Inflammatory macrophage (primary cell): ENCODE data around the gene ARHGAP12.

Source experiments
- DNase-seq, 2 donors: peaks; one replicate each; pipeline ENCODE4 v3.0.0-alpha.2; 2020 to 2022

Gene ARHGAP12

GRCh38 chr10:31947144-31947926 lies 18.7 kb upstream of the ARHGAP12 start:
- peak; percentile 31 to 37 for DNase-seq

GRCh38 chr10:31945392-31945791 lies 16.8 kb upstream of the ARHGAP12 start:
- no peak for DNase-seq

GRCh38 chr10:31944071-31944433 lies 15.4 kb upstream of the ARHGAP12 start:
- no peak for DNase-seq

GRCh38 chr10:31942892-31943291 lies 14.3 kb upstream of the ARHGAP12 start:
- DNase-seq = no peak

GRCh38 chr10:31942435-31942834 lies 13.8 kb upstream of the ARHGAP12 start:
- no peak for DNase-seq

- no peak for DNase-seq
Measured at GRCh38 chr10:31940839-31941653, 12.4 kb upstream of the ARHGAP12 start.

GRCh38 chr10:31939797-31940708 lies 11.4 kb upstream of the ARHGAP12 start:
- DNase-seq = no peak

GRCh38 chr10:31937371-31937770 lies 8.7 kb upstream of the ARHGAP12 start:
- no peak for DNase-seq

- no peak for DNase-seq
Measured at GRCh38 chr10:31936933-31937332, 8.3 kb upstream of the ARHGAP12 start.

- no peak for DNase-seq
Measured at GRCh38 chr10:31936086-31936485, 7.5 kb upstream of the ARHGAP12 start.

GRCh38 chr10:31935678-31936077 lies 7.0 kb upstream of the ARHGAP12 start:
- no peak for DNase-seq

- DNase-seq = no peak
Measured at GRCh38 chr10:31932838-31933237, 4.2 kb upstream of the ARHGAP12 start.

- DNase-seq = no peak
Measured at GRCh38 chr10:31930856-31931255, 2.2 kb upstream of the ARHGAP12 start.

GRCh38 chr10:31930023-31930751 lies 1.6 kb upstream of the ARHGAP12 start:
- DNase-seq = peak; percentile 60 to 65

GRCh38 chr10:31929261-31930022 lies 811 bp upstream of the ARHGAP12 start:
- peak; percentile 58 to 62 for DNase-seq

- peak; percentile 47 to 60 for DNase-seq
Measured at GRCh38 chr10:31927884-31928548, 615 bp downstream of the ARHGAP12 start.

GRCh38 chr10:31927565-31927883 lies 1.1 kb downstream of the ARHGAP12 start:
- peak in 1 of 2 donors; percentile 28 for DNase-seq

GRCh38 chr10:31926765-31927564 lies 1.7 kb downstream of the ARHGAP12 start:
- no peak for DNase-seq

GRCh38 chr10:31926160-31926559 lies 2.5 kb downstream of the ARHGAP12 start:
- peak; percentile 47 to 65 for DNase-seq

GRCh38 chr10:31924833-31925232 lies 3.8 kb downstream of the ARHGAP12 start:
- no peak for DNase-seq
